DOHH2 (cell line): ENCODE measurements around the gene ASAP2.

Source experiments
- H3F3A ChIP-seq: fragments of 200-600 bp; sonication (generic), shearing (Covaris generic); 2 replicates; pipeline ENCODE4 v1.6.0; 2016; ENCODE audit warnings: antibody characterized with exemption, mild to moderate bottlenecking; ENCODE audit not compliant: control insufficient read depth, insufficient read depth
- H3K27ac ChIP-seq: fragments of 200-600 bp; sonication (generic); 2 replicates; pipeline ENCODE4 v1.5.1; 2014; ENCODE audit warnings: low read depth, mild to moderate bottlenecking, low read length, moderate library complexity
- H3K27me3 ChIP-seq: fragments of 200-600 bp; sonication (generic); 2 replicates; pipeline ENCODE4 v1.6.1; 2014; ENCODE audit warnings: mild to moderate bottlenecking, low read length, mixed read lengths; ENCODE audit not compliant: control insufficient read depth
- H3K36me3 ChIP-seq: fragments of 200-600 bp; sonication (generic); 2 replicates; pipeline ENCODE4 v1.6.1; 2014; ENCODE audit warnings: mild to moderate bottlenecking, low read length, moderate library complexity, mixed read lengths; ENCODE audit not compliant: control insufficient read depth
- H3K4me1 ChIP-seq: fragments of 200-600 bp; sonication (generic); 2 replicates; pipeline ENCODE4 v1.6.1; 2014; ENCODE audit warnings: mild to moderate bottlenecking, low read length, mixed read lengths; ENCODE audit not compliant: control insufficient read depth
- H3K4me2 ChIP-seq: fragments of 200-600 bp; sonication (generic); 2 replicates; pipeline ENCODE4 v1.6.0; 2014; ENCODE audit warnings: mild to moderate bottlenecking, low read length, moderate library complexity
- H3K4me3 ChIP-seq: fragments of 200-600 bp; sonication (generic); 2 replicates; pipeline ENCODE4 v1.5.1; 2014; ENCODE audit warnings: mild to moderate bottlenecking, low read length, mixed read lengths
- H3K79me2 ChIP-seq: fragments of 200-600 bp; sonication (generic); 2 replicates; pipeline ENCODE4 v1.6.1; 2014; ENCODE audit warnings: mild to moderate bottlenecking, low read length, mixed read lengths; ENCODE audit not compliant: control insufficient read depth
- H3K9me2 ChIP-seq: fragments of 200-600 bp; sonication (generic); replicated peaks from 2 replicates; pipeline ENCODE4 v1.6.1; 2014; ENCODE audit warnings: mild to moderate bottlenecking, low read length, mixed read lengths; ENCODE audit not compliant: control insufficient read depth
- H3K9me3 ChIP-seq: fragments of 200-600 bp; sonication (generic); 2 replicates; pipeline ENCODE4 v1.6.1; 2014; ENCODE audit warnings: antibody characterized with exemption, low read length, mixed read lengths; ENCODE audit not compliant: control insufficient read depth, insufficient read depth
- H4K20me1 ChIP-seq: fragments of 200-600 bp; sonication (generic); 2 replicates; pipeline ENCODE4 v1.6.0; 2014; ENCODE audit warnings: low read depth, mild to moderate bottlenecking, antibody characterized with exemption, low read length, moderate library complexity; ENCODE audit not compliant: control insufficient read depth, insufficient read depth
- CTCF ChIP-seq: fragments of 200-600 bp; sonication (generic); IDR thresholded peaks from one replicate; pipeline ENCODE4 v1.5.1; 2014; ENCODE audit warnings: antibody characterized with exemption, mild to moderate bottlenecking, low read depth, low read length; ENCODE audit not compliant: poor library complexity, severe bottlenecking
- EZH2phosphoT487 ChIP-seq: fragments of 200-600 bp; sonication (generic); IDR thresholded peaks from 2 replicates; pipeline ENCODE4 v1.6.1; 2017; ENCODE audit warnings: borderline replicate concordance, mild to moderate bottlenecking, antibody characterized with exemption, low read length, moderate library complexity, mixed read lengths

The ASAP2 gene

GRCh38 chr2:9162841-9163240 lies 43.8 kb upstream of the ASAP2 start:
- H3K79me2 ChIP-seq: no peaks in the 10 kb centered on the region
- no peaks in the 10 kb centered on the region for H4K20me1 ChIP-seq
- H3K27ac ChIP-seq: no peak overlapping the region
- no peak for TF ChIP-seq EZH2phosphoT487
- no peak for TF ChIP-seq CTCF
- H3K4me2 ChIP-seq: no peak overlapping the region
- H3F3A ChIP-seq: no peaks in the 10 kb centered on the region
- H3K9me3 ChIP-seq: no peaks in the 10 kb centered on the region
- no peaks in the 10 kb centered on the region for H3K4me1 ChIP-seq
- no peaks in the 10 kb centered on the region for H3K27me3 ChIP-seq
- H3K4me3 ChIP-seq: no peak overlapping the region
- no peaks in the 10 kb centered on the region for H3K36me3 ChIP-seq
- no peaks in the 10 kb centered on the region for H3K9me2 ChIP-seq

- no peak overlapping the region for H3K4me2 ChIP-seq
- no peaks in the 10 kb centered on the region for H3K9me2 ChIP-seq
- H3K9me3 ChIP-seq: no peaks in the 10 kb centered on the region
- no peak overlapping the region for H3K4me3 ChIP-seq
- TF ChIP-seq CTCF: no peak
- no peak for TF ChIP-seq EZH2phosphoT487
- H3K36me3 ChIP-seq: no peaks in the 10 kb centered on the region
- no peaks in the 10 kb centered on the region for H3K79me2 ChIP-seq
- H3F3A ChIP-seq: no peaks in the 10 kb centered on the region
- H4K20me1 ChIP-seq: no peaks in the 10 kb centered on the region
- no peaks in the 10 kb centered on the region for H3K4me1 ChIP-seq
- no peak overlapping the region for H3K27ac ChIP-seq
- no peaks in the 10 kb centered on the region for H3K27me3 ChIP-seq
These were observed 43.1 kb upstream of the ASAP2 start for GRCh38 chr2:9163306-9164111.

- Histone ChIP-seq H3K4me2 (no peak overlapping the region), H3K4me1 (no peaks in the 10 kb centered on the region), H3K27ac (no peak overlapping the region), H3K9me2 (no peaks in the 10 kb centered on the region), H3K79me2 (no peaks in the 10 kb centered on the region), H3K9me3 (no peaks in the 10 kb centered on the region), H4K20me1 (no peaks in the 10 kb centered on the region), H3K36me3 (no peaks in the 10 kb centered on the region), H3K4me3 (no peak overlapping the region), H3K27me3 (no peaks in the 10 kb centered on the region), H3F3A (no peaks in the 10 kb centered on the region)
- TF ChIP-seq EZH2phosphoT487: no peak
- TF ChIP-seq CTCF: no peak
These were observed 42.5 kb upstream of the ASAP2 start for GRCh38 chr2:9164112-9164608.
